SK-N-MC (cell line): ENCODE results near the gene GPR55.

ENCODE experiments used
- EZH2 ChIP-seq: fragments of 200-600 bp; sonication (generic); IDR thresholded peaks from one replicate; pipeline ENCODE4 v1.6.1; 2017; ENCODE audit warnings: antibody characterized with exemption
- FOXP2 ChIP-seq: optimal IDR thresholded peaks from 2 replicates; pipeline ENCODE3; 2011; ENCODE audit warnings: mild to moderate bottlenecking, moderate library complexity; ENCODE audit not compliant: insufficient read depth; ENCODE audit errors: extremely low read length, control extremely low read depth
- POLR2AphosphoS5 ChIP-seq: IDR thresholded peaks from 2 replicates; pipeline ENCODE4 v1.6.1; 2012; ENCODE audit warnings: mild to moderate bottlenecking, low read depth, low read length, borderline replicate concordance

- TF ChIP-seq POLR2AphosphoS5 (no peak), EZH2 (no peak), FOXP2 (no peak)
Observed at GRCh38 chr2:230909841-230910545, 15.0 kb downstream of the GPR55 start.
